Measurements from ENCODE around the gene PDLIM7.

DNA sequence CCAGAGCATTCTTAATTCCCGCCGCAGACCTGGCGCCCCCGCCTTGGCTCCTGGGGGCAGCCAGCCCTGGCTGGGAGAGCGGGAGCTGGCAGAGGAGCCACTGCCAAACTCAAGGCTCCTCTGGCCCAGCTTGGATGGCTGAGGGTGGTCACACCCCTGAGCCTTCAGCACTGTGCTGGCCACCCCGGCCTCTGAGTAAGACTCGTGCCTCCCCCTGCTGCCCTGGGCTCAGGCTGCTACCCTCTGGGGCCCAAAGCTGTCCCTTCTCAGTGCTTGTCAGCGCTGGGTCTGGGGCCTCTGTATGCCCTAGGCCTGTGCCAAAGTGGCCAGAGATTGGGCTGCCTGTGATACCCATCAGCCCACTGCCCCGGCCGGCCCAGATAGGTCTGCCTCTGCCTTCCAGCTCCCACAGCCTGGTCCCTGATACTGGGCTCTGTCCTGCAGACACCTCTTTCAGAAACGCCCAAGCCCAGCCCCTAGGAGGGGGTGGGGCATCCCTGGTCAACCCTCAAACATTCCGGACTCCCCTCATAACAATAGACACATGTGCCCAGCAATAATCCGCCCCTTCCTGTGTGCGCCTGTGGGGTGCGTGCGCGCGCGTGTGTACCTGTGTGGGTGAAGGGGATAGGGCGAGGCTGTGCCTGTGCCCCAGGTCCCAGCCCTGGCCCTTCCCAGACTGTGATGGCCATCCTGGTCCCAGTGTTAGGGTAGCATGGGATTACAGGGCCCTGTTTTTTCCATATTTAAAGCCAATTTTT, 55.2 kb downstream of the PDLIM7 start:
- TF ChIP-seq CTCF (IDR thresholded peaks at IDR 0.05; ENCODE audit: poor library complexity, severe bottlenecking) (no peak), EZH2 (IDR thresholded peaks at IDR 0.05; ENCODE audit: borderline replicate concordance, insufficient read depth, low read length, poor library complexity, severe bottlenecking) (no peak)

Data from neural cell (in vitro differentiated cells).